Subcutaneous adipose tissue (tissue), 4 donors: ENCODE results near the gene KCNK16. TPM values are rescaled to one million over a fixed set of nuclear protein-coding genes. Genes with fewer than 3 reads are reported as not detected.

Experiments used
- CTCF ChIP-seq: fragments of 450-650 bp; IDR thresholded peaks from one replicate; pipeline ENCODE4 v1.5.1; 2016; ENCODE audit warnings: low read depth, mild to moderate bottlenecking, control low read depth, antibody characterized with exemption, moderate library complexity
- total RNA-seq, 4 donors: library from RNA; depleted of rRNA; stranded (reverse); fragments of >200 nt; gene quantifications; one replicate each; pipeline ENCODE4 v1.1.0, GENCODE V29; 2016

The KCNK16 gene
- total RNA-seq, 4 donors from 2014 or later = not detected

DNA sequence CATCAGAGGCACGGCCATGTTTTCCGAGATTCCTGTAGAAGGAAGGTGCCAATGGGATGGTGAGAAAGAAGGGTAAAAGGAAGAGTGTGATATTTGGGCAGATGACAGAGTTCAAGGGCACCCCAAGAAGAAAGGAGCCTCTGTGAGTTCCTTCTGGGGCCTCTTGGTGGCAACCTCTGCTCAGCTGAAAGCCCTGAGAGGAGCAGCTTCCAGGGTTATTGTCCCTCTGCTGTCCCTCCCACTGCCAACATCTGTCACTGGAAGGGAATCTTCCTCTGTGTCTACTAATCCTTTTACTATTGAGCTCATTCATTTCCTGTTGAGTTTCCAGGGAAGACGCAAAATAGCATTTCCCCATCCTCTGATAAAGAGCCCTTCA, 40.0 kb upstream of the KCNK16 start:
- TF ChIP-seq CTCF = no peak

DNA sequence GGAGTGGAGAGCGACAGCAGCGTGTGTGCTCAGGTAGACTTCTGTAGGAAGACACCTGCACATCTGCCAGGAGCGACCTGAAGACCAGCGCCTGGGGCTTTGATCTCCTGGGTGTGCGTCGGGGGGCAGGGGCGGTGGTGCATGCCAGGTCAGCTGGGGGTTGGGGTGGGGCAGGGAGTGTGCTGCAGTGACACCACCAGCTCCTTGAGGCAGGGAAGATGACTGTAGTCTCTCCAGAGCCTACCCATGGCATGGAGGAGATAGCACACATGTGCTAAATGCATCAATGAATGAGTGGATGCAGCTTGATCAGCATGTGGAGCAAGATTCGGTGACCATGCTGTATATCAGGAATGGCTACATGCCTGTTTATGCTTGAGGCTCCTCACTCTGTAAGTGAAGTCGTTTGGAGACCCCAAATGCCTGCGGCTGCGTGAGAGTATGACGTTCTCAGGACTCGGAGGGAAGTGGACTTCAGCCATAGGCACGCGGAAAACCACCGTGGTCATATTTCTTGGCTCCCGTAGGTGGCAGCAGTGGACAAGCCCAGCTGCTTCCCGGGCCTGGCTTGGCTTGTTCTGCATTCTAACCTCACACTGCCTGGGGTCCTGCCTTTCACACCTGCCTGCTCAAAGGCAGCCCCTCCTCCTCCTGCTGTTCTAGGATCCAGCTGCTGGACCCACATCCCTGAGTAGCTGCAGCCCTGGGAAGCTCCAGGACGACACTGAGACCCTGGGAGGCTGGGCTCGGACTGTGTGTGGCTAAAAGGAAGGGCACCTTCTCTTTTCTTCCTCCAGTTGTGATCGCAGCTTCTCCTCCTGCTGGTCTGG, 39.4 kb upstream of the KCNK16 start:
- no peak for TF ChIP-seq CTCF

DNA sequence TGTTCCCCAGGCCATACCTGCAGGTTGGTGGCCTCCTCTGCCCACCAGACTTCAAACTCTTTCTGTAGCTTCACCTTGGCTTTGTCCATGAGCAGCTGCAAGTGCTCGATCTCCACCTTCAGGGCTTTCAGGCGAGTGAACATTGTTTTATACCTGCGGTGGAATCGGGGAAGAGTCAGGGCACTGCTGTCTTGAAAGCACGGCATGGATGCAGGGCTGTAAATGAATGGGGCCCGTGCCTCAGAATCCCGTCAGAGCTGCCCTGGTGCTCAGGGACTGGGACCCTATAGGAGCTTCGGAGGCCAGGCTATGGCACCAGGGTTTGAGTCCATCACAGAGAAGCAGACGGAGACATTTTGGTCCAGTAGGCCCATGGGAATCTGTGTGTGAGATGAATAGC, 37.9 kb upstream of the KCNK16 start:
- TF ChIP-seq CTCF = no peak

- TF ChIP-seq CTCF = no peak
These were observed 35.6 kb upstream of the KCNK16 start for GRCh38 chr6:39357998-39358686.

- TF ChIP-seq CTCF = no peak
These were observed 31.3 kb upstream of the KCNK16 start for GRCh38 chr6:39353698-39354315.

DNA sequence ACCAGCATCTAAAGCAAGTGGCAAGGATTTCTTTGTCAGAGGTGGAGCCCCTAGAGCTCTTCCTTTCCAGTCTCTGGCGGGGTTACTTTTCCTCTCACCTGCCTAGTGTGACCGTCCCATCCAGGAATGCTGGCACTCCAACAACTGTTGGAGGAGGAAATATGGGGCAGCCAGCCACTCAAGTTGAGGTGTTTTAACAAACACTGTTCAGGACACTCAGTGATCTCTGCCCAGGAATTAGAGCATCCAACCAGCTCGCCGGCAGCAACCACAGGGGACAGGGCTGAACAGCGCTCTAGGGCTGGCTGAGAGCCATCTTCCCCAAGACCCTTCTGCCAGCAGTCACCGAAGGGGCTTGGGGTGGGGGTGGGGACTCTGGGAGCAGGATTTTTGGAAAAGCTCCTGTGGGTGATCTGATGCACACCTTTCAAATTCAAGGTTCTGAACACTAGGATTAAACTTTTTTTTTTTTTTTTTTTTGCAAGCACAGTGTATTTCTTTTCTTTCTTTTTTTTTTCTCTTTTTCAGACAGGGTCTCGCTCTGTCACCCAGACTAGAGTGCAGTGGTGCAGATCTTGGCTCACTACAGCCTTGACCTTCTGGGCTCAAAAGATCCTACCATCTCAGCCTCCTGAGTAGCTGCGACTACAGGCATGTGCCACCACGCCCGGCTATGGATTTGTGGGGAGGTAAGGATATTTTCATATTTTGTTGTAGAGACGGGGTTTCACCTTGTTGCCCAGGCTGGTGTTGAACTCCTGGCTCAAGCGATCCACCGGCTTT, 28.4 kb upstream of the KCNK16 start:
- TF ChIP-seq CTCF = no peak
